ENCODE measurements around the gene MAPRE2. TPM values are rescaled to one million over a fixed set of nuclear protein-coding genes. Genes with fewer than 3 reads are reported as not detected.

Gene MAPRE2
- total RNA-seq, 1 donor from 2014 or later, result 35.4 TPM

GRCh38 chr18:35097763-35098162, 56.5 kb downstream of the MAPRE2 start:
- DNase-seq, result no peak
- H3K36me3 ChIP-seq, result peaks cover 10% of the 10 kb centered on the region
- H3K27ac ChIP-seq, result no peak overlapping the region
- intact Hi-C loops (cut with DNase I), result no loop called here
- no peak overlapping the region for H3K4me3 ChIP-seq
- no peaks in the 10 kb centered on the region for H3K9me3 ChIP-seq
- no peaks in the 10 kb centered on the region for H3K27me3 ChIP-seq
- no peaks in the 10 kb centered on the region for H3K4me1 ChIP-seq
- TF ChIP-seq, protein P1, sequence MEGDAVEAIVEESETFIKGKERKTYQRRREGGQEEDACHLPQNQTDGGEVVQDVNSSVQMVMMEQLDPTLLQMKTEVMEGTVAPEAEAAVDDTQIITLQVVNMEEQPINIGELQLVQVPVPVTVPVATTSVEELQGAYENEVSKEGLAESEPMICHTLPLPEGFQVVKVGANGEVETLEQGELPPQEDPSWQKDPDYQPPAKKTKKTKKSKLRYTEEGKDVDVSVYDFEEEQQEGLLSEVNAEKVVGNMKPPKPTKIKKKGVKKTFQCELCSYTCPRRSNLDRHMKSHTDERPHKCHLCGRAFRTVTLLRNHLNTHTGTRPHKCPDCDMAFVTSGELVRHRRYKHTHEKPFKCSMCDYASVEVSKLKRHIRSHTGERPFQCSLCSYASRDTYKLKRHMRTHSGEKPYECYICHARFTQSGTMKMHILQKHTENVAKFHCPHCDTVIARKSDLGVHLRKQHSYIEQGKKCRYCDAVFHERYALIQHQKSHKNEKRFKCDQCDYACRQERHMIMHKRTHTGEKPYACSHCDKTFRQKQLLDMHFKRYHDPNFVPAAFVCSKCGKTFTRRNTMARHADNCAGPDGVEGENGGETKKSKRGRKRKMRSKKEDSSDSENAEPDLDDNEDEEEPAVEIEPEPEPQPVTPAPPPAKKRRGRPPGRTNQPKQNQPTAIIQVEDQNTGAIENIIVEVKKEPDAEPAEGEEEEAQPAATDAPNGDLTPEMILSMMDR (IDR thresholded peaks at IDR 0.05), result no peak
- no peak for ATAC-seq

- intact Hi-C loops (cut with DNase I), result no loop called here
- DNase-seq, result no peak
- no peaks in the 10 kb centered on the region for H3K9me3 ChIP-seq
- peaks cover 11% of the 10 kb centered on the region for H3K36me3 ChIP-seq
- no peak for ATAC-seq
- TF ChIP-seq, protein P1 (IDR thresholded peaks at IDR 0.05), result no peak
- H3K4me3 ChIP-seq, result no peak overlapping the region
- H3K27me3 ChIP-seq, result no peaks in the 10 kb centered on the region
- H3K27ac ChIP-seq, result no peak overlapping the region
- no peaks in the 10 kb centered on the region for H3K4me1 ChIP-seq
Measured at GRCh38 chr18:35099911-35100310, 58.7 kb downstream of the MAPRE2 start.

- Histone ChIP-seq H3K27ac (no peak overlapping the region), H3K27me3 (no peaks in the 10 kb centered on the region), H3K36me3 (peaks cover 11% of the 10 kb centered on the region), H3K4me3 (no peak overlapping the region), H3K4me1 (no peaks in the 10 kb centered on the region), H3K9me3 (no peaks in the 10 kb centered on the region)
- DNase-seq (no peak), ATAC-seq (no peak)
- TF ChIP-seq, protein P1 (IDR thresholded peaks at IDR 0.05), result no peak
- intact Hi-C loops (cut with DNase I), result no loop called here
Measured at GRCh38 chr18:35104391-35105051, 63.3 kb downstream of the MAPRE2 start.

- intact Hi-C loops (cut with DNase I), result no loop called here
- Histone ChIP-seq H3K4me1 (no peaks in the 10 kb centered on the region), H3K9me3 (no peaks in the 10 kb centered on the region), H3K4me3 (no peak overlapping the region), H3K36me3 (peaks cover 11% of the 10 kb centered on the region), H3K27me3 (no peaks in the 10 kb centered on the region), H3K27ac (no peak overlapping the region)
- no peak for ATAC-seq
- TF ChIP-seq, protein P1 (IDR thresholded peaks at IDR 0.05), result no peak
- DNase-seq, result no peak
Measured at GRCh38 chr18:35106013-35106844, 65.0 kb downstream of the MAPRE2 start.

- Histone ChIP-seq H3K4me1 (no peaks in the 10 kb centered on the region), H3K4me3 (no peak overlapping the region), H3K27me3 (no peaks in the 10 kb centered on the region), H3K36me3 (peaks cover 11% of the 10 kb centered on the region), H3K27ac (no peak overlapping the region), H3K9me3 (no peaks in the 10 kb centered on the region)
- no peak for ATAC-seq
- TF ChIP-seq, protein P1 (IDR thresholded peaks at IDR 0.05), result no peak
- no peak for DNase-seq
- intact Hi-C loops (cut with DNase I), result no loop called here
Measured at GRCh38 chr18:35106845-35107148, 65.6 kb downstream of the MAPRE2 start.

All from upper lobe of right lung (tissue), 1 donor.